Prostate gland (tissue), 2 donors: ENCODE data around the gene LDLRAD4. TPM values are rescaled to one million over a fixed set of nuclear protein-coding genes. Genes with fewer than 3 reads are reported as not detected.

Source experiments
- DNase-seq: peaks from one replicate; pipeline ENCODE4 v3.0.0-alpha.2; 2019; ENCODE audit warnings: low spot score
- H3K27ac ChIP-seq, 2 donors: fragments of 200-600 bp; sonication (generic); 2 replicates each; pipeline ENCODE4 v1.5.1; 2017 to 2019
- H3K27me3 ChIP-seq: fragments of 200-600 bp; sonication (generic); replicated peaks from 2 replicates; pipeline ENCODE4 v1.5.1; 2019; ENCODE audit not compliant: insufficient read depth
- H3K36me3 ChIP-seq, 2 donors: fragments of 200-600 bp; sonication (generic); 1 replicate in 1 of 2; 2 replicates in 1 of 2; pipeline versions ENCODE4 v1.5.1 to v1.8.1; 2017 to 2019
- H3K4me1 ChIP-seq: fragments of 200-600 bp; sonication (generic); replicated peaks from 2 replicates; pipeline ENCODE4 v1.5.1; 2019
- H3K4me3 ChIP-seq, 2 donors: fragments of 200-600 bp; sonication (generic); 2 replicates each; pipeline ENCODE4 v1.5.1; 2017 to 2019
- H3K9me3 ChIP-seq: fragments of 200-600 bp; sonication (generic); 2 replicates; pipeline ENCODE4 v1.5.1; 2017
- CTCF ChIP-seq, 4 experiments: fragments of 200-600 bp in 2 of 4; fragments of 450-650 bp in 2 of 4; sonication (generic) in 2 of 4; IDR thresholded peaks; 1 replicate in 3 of 4; 2 replicates in 1 of 4; pipeline ENCODE4 v1.5.1; 2016 to 2019; ENCODE audit warnings: antibody characterized with exemption in 4 of 4, mild to moderate bottlenecking in 2 of 4, moderate library complexity in 2 of 4
- POLR2A ChIP-seq: fragments of 450-650 bp; IDR thresholded peaks from one replicate; pipeline ENCODE4 v1.6.1; 2016; ENCODE audit warnings: antibody characterized with exemption, mild to moderate bottlenecking
- POLR2AphosphoS5 ChIP-seq: sonication (generic); formaldehyde crosslinking; IDR thresholded peaks from one replicate; pipeline ENCODE4 v1.6.1; 2017; ENCODE audit warnings: antibody characterized with exemption
- WGBS: methylation state at CpG from one replicate; pipeline ENCODE4 v1.1.5; 2018; 5-methylcytosine and 5-hydroxymethylcytosine counted together
- intact Hi-C: fragments of 100-400 bp; cut with DNase I; formaldehyde crosslinking; loops from one replicate; pipeline ENCODE4 v1.14.2; 2022
- total RNA-seq, 2 donors: library from RNA; depleted of rRNA; stranded (reverse); fragments of >200 nt; gene quantifications; one replicate each; pipeline ENCODE4 v1.1.0, GENCODE V29; 2016

LDLRAD4 gene
- total RNA-seq, 2 donors from 2014 or later, result 59.9 to 107 TPM

- 95% methylated on average over 3 of the region's 3 CpGs for WGBS
- DNase-seq, result no peak
- no peaks in the 10 kb centered on the region for H3K4me1 ChIP-seq
- no peak for TF ChIP-seq POLR2A
- no peak for TF ChIP-seq CTCF (IDR thresholded peaks at IDR 0.05)
- no peak for TF ChIP-seq POLR2AphosphoS5
- no peaks in the 10 kb centered on the region for H3K9me3 ChIP-seq
- intact Hi-C loops, result no loop called here
- no peaks in the 10 kb centered on the region for H3K27me3 ChIP-seq
- no peak overlapping the region for H3K27ac ChIP-seq
- H3K36me3 ChIP-seq, result no peaks in the 10 kb centered on the region
- no peak overlapping the region for H3K4me3 ChIP-seq
Observed at GRCh38 chr18:13587477-13587876, 368.9 kb downstream of the LDLRAD4 start.

GRCh38 chr18:13587937-13588336 is 369.4 kb downstream of the LDLRAD4 start:
- no peak for DNase-seq
- 85% methylated on average over 3 of the region's 3 CpGs for WGBS
- no peaks in the 10 kb centered on the region for H3K27me3 ChIP-seq
- H3K9me3 ChIP-seq, result no peaks in the 10 kb centered on the region
- no peak overlapping the region for H3K4me3 ChIP-seq
- intact Hi-C loops, result no loop called here
- H3K36me3 ChIP-seq, result no peaks in the 10 kb centered on the region
- no peaks in the 10 kb centered on the region for H3K4me1 ChIP-seq
- TF ChIP-seq CTCF (IDR thresholded peaks at IDR 0.05) (no peak), POLR2AphosphoS5 (no peak), POLR2A (no peak)
- H3K27ac ChIP-seq, result no peak overlapping the region

GRCh38 chr18:13589316-13589715 is 370.8 kb downstream of the LDLRAD4 start:
- intact Hi-C loops, result no loop called here
- Histone ChIP-seq H3K9me3 (no peaks in the 10 kb centered on the region), H3K4me3 (no peak overlapping the region), H3K27me3 (no peaks in the 10 kb centered on the region), H3K27ac (no peak overlapping the region), H3K4me1 (no peaks in the 10 kb centered on the region), H3K36me3 (no peaks in the 10 kb centered on the region)
- DNase-seq, result no peak
- TF ChIP-seq CTCF (IDR thresholded peaks at IDR 0.05), result no peak
- TF ChIP-seq POLR2AphosphoS5, result no peak
- TF ChIP-seq POLR2A, result no peak
- WGBS, result 94% methylated on average over 4 of the region's 4 CpGs

GRCh38 chr18:13589943-13590342 is 371.4 kb downstream of the LDLRAD4 start:
- TF ChIP-seq CTCF (IDR thresholded peaks at IDR 0.05) (no peak), POLR2AphosphoS5 (no peak), POLR2A (no peak)

GRCh38 chr18:13592246-13592645 is 373.7 kb downstream of the LDLRAD4 start:
- Histone ChIP-seq H3K9me3 (no peaks in the 10 kb centered on the region), H3K36me3 (no peaks in the 10 kb centered on the region), H3K4me3 (no peak overlapping the region), H3K4me1 (no peaks in the 10 kb centered on the region), H3K27me3 (no peaks in the 10 kb centered on the region), H3K27ac (no peak overlapping the region)
- 79% methylated on average over 3 of the region's 3 CpGs for WGBS
- intact Hi-C loops, result no loop called here
- TF ChIP-seq POLR2A, result no peak
- no peak for TF ChIP-seq CTCF (IDR thresholded peaks at IDR 0.05)
- TF ChIP-seq POLR2AphosphoS5, result no peak
- DNase-seq, result no peak

More at GRCh38 chr18:13589943-13590342, 371.4 kb downstream of the LDLRAD4 start:
- no peak overlapping the region for H3K4me3 ChIP-seq
- WGBS, result 85% methylated on average over 9 of the region's 9 CpGs
- no peak for DNase-seq
- H3K4me1 ChIP-seq, result no peaks in the 10 kb centered on the region
- no peaks in the 10 kb centered on the region for H3K36me3 ChIP-seq
- H3K27ac ChIP-seq, result no peak overlapping the region
- no peaks in the 10 kb centered on the region for H3K9me3 ChIP-seq
- intact Hi-C loops, result no loop called here
- no peaks in the 10 kb centered on the region for H3K27me3 ChIP-seq
